ENCODE measurements around the gene SLC43A2. TPM values are rescaled to one million over a fixed set of nuclear protein-coding genes. Genes with fewer than 3 reads are reported as not detected.

SLC43A2 gene
- polyA plus RNA-seq, 1 of the 3 experiments (the other 2 are of a cell fraction), result 9.8 TPM

DNA sequence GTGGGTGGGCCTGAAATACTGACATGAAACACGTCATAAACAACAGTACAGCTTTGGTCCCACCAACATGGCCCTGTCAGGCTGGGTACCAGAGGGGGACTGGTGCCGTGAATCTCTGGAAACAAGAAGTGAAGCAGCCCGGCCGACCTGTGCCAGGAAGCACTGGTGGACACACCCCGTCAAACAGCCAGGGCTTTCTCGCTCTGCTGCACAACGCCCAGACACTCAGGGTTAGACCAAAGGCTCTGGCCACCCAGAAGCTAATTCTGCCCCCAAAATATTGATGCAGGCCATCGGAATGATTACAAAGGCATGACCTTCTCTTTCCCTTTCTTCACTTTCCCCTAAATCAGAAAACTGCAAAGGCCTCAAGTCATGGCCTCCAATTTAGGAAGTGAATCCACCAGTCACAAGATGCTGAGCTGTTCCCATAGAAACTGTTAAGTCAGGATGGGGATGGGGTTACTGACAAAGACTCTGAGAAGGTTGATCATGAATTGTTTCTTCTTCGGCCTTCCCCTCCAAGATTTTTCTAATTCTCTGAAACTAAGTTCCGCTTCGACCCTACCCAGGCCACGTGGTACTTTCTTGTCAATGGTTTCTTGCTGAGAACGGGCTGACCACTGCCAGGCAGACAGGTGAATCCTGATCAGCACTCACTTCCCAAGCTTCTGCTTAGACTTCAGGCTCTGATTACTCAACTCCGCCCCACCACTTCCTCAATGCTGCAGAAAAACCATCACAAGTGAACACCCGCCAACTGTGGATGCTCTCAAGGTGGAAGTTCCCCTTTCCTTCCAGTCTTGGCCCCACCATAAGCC, 72.8 kb downstream of the SLC43A2 start:
- 97% methylated on average over 14 of the region's 15 CpGs for WGBS (ENCODE audit: low lambda C conversion rate)
- no peak overlapping the region for H3K4me3 ChIP-seq (ENCODE audit: low read depth in 2 of 2, low read length in 1 of 2)
- H3K9ac ChIP-seq, result no peak overlapping the region
- H3K9me3 ChIP-seq, result no peaks in the 10 kb centered on the region
- ChIA-PET CTCF (no interaction called here), POLR2A (no interaction called here)
- peaks cover 24 to 27% of the 10 kb centered on the region in 2 experiments for H3K36me3 ChIP-seq (replicated peaks in 1 of 2; ENCODE audit: control insufficient read depth in 1 of 2, insufficient read depth in 2 of 2, low read length in 1 of 2)
- no peaks in the 10 kb centered on the region for H3K9me2 ChIP-seq
- H3F3A ChIP-seq (replicated peaks; ENCODE audit: insufficient read depth), result no peaks in the 10 kb centered on the region
- H3K27ac ChIP-seq (ENCODE audit: low read depth in 2 of 2, low read length in 1 of 2), result no peak overlapping the region
- TF ChIP-seq FOXJ3 (CRISPR knock-in tag; IDR thresholded peaks at IDR 0.05), result no peak
- TF ChIP-seq, protein P1, sequence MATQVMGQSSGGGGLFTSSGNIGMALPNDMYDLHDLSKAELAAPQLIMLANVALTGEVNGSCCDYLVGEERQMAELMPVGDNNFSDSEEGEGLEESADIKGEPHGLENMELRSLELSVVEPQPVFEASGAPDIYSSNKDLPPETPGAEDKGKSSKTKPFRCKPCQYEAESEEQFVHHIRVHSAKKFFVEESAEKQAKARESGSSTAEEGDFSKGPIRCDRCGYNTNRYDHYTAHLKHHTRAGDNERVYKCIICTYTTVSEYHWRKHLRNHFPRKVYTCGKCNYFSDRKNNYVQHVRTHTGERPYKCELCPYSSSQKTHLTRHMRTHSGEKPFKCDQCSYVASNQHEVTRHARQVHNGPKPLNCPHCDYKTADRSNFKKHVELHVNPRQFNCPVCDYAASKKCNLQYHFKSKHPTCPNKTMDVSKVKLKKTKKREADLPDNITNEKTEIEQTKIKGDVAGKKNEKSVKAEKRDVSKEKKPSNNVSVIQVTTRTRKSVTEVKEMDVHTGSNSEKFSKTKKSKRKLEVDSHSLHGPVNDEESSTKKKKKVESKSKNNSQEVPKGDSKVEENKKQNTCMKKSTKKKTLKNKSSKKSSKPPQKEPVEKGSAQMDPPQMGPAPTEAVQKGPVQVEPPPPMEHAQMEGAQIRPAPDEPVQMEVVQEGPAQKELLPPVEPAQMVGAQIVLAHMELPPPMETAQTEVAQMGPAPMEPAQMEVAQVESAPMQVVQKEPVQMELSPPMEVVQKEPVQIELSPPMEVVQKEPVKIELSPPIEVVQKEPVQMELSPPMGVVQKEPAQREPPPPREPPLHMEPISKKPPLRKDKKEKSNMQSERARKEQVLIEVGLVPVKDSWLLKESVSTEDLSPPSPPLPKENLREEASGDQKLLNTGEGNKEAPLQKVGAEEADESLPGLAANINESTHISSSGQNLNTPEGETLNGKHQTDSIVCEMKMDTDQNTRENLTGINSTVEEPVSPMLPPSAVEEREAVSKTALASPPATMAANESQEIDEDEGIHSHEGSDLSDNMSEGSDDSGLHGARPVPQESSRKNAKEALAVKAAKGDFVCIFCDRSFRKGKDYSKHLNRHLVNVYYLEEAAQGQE (IDR thresholded peaks at IDR 0.05; ENCODE audit: low read depth, low read length), result no peak
- no peak for TF ChIP-seq GATA2 (CRISPR knock-in tag; IDR thresholded peaks at IDR 0.05)
- TF ChIP-seq RXRA (IDR thresholded peaks at IDR 0.05; ENCODE audit: borderline replicate concordance, low read depth), result no peak
- TF ChIP-seq JUND (IDR thresholded peaks at IDR 0.05), result no peak
- TF ChIP-seq, protein P2, sequence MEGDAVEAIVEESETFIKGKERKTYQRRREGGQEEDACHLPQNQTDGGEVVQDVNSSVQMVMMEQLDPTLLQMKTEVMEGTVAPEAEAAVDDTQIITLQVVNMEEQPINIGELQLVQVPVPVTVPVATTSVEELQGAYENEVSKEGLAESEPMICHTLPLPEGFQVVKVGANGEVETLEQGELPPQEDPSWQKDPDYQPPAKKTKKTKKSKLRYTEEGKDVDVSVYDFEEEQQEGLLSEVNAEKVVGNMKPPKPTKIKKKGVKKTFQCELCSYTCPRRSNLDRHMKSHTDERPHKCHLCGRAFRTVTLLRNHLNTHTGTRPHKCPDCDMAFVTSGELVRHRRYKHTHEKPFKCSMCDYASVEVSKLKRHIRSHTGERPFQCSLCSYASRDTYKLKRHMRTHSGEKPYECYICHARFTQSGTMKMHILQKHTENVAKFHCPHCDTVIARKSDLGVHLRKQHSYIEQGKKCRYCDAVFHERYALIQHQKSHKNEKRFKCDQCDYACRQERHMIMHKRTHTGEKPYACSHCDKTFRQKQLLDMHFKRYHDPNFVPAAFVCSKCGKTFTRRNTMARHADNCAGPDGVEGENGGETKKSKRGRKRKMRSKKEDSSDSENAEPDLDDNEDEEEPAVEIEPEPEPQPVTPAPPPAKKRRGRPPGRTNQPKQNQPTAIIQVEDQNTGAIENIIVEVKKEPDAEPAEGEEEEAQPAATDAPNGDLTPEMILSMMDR (IDR thresholded peaks at IDR 0.05), result no peak
- TF ChIP-seq, protein P3, sequence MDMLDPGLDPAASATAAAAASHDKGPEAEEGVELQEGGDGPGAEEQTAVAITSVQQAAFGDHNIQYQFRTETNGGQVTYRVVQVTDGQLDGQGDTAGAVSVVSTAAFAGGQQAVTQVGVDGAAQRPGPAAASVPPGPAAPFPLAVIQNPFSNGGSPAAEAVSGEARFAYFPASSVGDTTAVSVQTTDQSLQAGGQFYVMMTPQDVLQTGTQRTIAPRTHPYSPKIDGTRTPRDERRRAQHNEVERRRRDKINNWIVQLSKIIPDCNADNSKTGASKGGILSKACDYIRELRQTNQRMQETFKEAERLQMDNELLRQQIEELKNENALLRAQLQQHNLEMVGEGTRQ (IDR thresholded peaks at IDR 0.05; ENCODE audit: borderline replicate concordance, low read depth, low read length), result no peak
- TF ChIP-seq, protein P4, sequence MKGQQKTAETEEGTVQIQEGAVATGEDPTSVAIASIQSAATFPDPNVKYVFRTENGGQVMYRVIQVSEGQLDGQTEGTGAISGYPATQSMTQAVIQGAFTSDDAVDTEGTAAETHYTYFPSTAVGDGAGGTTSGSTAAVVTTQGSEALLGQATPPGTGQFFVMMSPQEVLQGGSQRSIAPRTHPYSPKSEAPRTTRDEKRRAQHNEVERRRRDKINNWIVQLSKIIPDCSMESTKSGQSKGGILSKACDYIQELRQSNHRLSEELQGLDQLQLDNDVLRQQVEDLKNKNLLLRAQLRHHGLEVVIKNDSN (IDR thresholded peaks at IDR 0.05; ENCODE audit: borderline replicate concordance, low read depth), result no peak
- TF ChIP-seq, protein P5, sequence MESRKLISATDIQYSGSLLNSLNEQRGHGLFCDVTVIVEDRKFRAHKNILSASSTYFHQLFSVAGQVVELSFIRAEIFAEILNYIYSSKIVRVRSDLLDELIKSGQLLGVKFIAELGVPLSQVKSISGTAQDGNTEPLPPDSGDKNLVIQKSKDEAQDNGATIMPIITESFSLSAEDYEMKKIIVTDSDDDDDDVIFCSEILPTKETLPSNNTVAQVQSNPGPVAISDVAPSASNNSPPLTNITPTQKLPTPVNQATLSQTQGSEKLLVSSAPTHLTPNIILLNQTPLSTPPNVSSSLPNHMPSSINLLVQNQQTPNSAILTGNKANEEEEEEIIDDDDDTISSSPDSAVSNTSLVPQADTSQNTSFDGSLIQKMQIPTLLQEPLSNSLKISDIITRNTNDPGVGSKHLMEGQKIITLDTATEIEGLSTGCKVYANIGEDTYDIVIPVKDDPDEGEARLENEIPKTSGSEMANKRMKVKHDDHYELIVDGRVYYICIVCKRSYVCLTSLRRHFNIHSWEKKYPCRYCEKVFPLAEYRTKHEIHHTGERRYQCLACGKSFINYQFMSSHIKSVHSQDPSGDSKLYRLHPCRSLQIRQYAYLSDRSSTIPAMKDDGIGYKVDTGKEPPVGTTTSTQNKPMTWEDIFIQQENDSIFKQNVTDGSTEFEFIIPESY (IDR thresholded peaks at IDR 0.05; ENCODE audit: borderline replicate concordance, low read depth), result no peak
- TF ChIP-seq SIN3A (IDR thresholded peaks at IDR 0.05; ENCODE audit: borderline replicate concordance, low read depth, low read length), result no peak
- TF ChIP-seq MEF2A (IDR thresholded peaks at IDR 0.05; ENCODE audit: borderline replicate concordance, low read depth), result no peak
- peaks cover 0 to 11% of the 10 kb centered on the region in 2 experiments; a peak in 1 of 4 replicates for H3K4me1 ChIP-seq (ENCODE audit: control insufficient read depth in 1 of 2, insufficient read depth in 2 of 2, low read depth in 1 of 2, low read length in 1 of 2)
- H3K4me2 ChIP-seq, result no peak overlapping the region
- H3K27me3 ChIP-seq (ENCODE audit: insufficient read depth), result no peaks in the 10 kb centered on the region
- peaks cover 62% of the 10 kb centered on the region for H4K20me1 ChIP-seq (ENCODE audit: insufficient read depth)
- no peak overlapping the region for H2AFZ ChIP-seq (ENCODE audit: low read depth)
- DNase-seq, result no peak
- peaks cover 74% of the 10 kb centered on the region for H3K79me2 ChIP-seq (ENCODE audit: insufficient read depth)

All from SK-N-SH (cell line).